Epidermal melanocyte (primary cell): ENCODE results near the gene IFT122.
"Not testable (repeated sequence)": the region's sequence is repeated elsewhere in the genome, so short reads cannot be mapped to it uniquely, and the experiment has no call there.

Source experiments
- DNase-seq: peaks from one replicate; pipeline ENCODE4 v3.0.0; 2011; ENCODE audit warnings: low spot score; ENCODE audit not compliant: insufficient read length

Gene IFT122

GRCh38 chr3:129473769-129474152, 33.7 kb downstream of the IFT122 start:
- DNase-seq = no peak

DNA sequence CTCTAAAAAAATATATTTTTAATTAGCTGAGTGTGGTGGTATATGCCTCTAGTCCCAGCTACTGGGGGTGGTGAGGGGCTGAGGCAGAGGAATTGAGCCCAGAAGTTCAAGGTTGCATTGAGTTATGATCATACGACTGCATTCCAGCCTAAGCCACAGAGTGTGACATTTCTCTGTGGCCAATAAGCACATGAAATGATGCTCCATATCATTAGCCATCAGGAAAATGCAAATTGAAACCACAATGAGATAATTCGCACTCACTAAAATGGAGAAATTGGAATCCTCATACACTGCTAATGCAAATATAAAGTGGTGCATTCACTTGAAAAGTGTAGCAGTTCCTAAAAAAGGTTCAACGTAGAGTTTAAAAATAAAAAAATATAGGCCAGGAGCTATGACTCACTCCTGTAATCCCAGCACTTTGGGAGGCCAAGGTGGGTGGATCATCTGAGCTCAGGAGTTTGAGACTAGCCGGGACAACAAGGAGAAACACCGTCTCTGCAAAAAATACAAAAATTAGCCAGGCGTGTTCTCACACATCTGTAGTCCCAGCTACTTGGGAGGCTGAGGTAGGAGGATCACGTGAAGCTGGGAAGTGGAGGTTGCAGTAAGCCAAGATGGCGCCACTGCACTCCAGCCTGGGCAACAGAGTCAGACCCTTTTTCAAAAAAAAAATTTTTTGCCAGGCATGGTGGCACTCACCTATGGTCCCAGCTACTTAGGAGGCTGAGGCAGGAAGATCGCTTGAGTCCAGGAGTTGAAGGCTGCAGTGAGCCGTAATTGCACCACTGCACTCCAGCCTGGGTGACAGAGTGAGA, 35.2 kb downstream of the IFT122 start:
- DNase-seq = no peak

- no peak for DNase-seq
Measured at GRCh38 chr3:129475863-129476262, 35.8 kb downstream of the IFT122 start.

- DNase-seq = no peak
Measured at GRCh38 chr3:129476586-129476985, 36.6 kb downstream of the IFT122 start.

GRCh38 chr3:129481225-129481765, 41.3 kb downstream of the IFT122 start:
- DNase-seq = not testable (repeated sequence)

- DNase-seq = no peak
Measured at GRCh38 chr3:129481766-129482332, 41.8 kb downstream of the IFT122 start.

DNA sequence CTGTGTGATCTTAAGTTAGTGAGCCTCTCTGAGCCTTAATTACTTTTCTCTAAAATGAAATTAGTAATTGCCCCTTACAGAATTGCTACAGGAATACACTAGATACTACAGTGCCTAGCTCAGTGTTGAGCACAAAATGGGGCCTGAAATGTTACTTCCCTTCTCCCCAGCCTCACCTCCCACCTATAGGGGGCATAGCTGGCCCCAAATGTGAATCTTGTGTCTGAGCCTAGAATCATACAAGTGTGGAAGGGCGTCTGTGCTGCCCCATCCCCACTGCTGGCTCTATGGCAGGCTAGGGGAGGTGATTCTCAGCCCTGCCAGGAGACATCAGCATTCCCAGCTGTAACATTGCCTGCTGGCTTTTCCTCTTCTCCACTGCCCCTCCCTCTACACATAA, 42.7 kb downstream of the IFT122 start:
- DNase-seq = no peak

DNA sequence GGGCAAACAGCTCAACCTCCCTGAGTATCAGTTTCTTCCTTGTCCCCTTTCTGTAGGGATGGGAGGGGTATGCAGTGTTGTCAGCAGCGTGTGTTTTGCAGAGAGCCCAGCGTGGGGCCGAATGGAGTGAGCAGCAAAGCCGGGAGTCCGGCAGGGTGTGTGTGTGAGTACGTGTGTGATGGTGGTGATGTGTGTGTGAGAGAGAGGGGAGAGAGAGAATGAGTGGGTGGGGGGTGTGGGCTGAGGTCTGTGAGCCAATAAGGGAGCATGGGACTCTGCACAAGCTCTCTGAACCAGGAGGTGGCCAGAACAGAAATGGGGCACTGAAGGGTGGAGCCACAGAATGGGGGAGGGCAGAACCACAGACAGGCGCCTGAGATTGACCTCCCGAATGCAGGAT, 43.8 kb downstream of the IFT122 start:
- no peak for DNase-seq

- not testable (repeated sequence) for DNase-seq
Measured at GRCh38 chr3:129485146-129485545, 45.1 kb downstream of the IFT122 start.

GRCh38 chr3:129485721-129486663, 46.0 kb downstream of the IFT122 start:
- peak; percentile 90 for DNase-seq

DNA sequence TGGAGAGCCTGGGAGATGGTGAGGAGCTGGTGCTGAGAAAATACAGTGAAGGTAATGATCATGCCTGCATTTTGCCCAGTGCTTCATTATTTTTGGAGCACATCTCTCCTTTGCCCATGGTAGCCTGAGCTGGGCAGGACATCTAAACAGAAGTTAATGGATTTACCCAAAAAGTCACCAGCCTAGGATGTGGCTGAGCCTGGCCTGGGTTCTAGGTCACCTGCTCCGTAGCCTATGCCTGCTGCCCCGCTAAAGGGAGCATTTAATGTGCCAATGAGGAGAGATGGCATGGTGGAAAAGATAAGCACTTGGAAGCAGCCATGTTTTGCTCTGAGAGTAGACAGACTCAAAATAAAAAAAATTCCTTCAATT, 46.6 kb downstream of the IFT122 start:
- no peak for DNase-seq

GRCh38 chr3:129487183-129487867, 47.3 kb downstream of the IFT122 start:
- no peak for DNase-seq

- not testable (repeated sequence) for DNase-seq
Measured at GRCh38 chr3:129487868-129488335, 47.9 kb downstream of the IFT122 start.

- not testable (repeated sequence) for DNase-seq
Measured at GRCh38 chr3:129489258-129489657, 49.2 kb downstream of the IFT122 start.

GRCh38 chr3:129490273-129490675, 50.2 kb downstream of the IFT122 start:
- DNase-seq = peak; percentile 94

DNA sequence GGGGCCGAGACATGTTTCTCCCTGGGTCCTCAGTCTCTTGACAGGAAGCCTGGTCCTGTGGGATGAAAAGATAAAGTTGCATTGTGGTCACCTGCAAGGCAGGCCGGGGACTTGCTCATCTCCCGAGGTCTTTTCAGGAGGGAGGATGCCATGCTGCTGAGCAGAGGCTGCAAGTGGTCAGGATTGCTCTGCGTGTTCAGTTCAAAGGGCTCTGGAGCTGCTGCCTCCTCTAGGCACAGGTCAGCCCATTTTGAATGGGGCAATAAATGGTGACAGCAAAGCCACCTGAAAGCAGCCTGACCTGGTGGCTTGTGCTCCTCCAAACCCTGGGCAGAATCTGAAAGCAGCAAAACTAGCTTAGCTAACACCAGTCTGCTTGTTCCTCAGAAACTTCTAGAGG, 51.1 kb downstream of the IFT122 start:
- not testable (repeated sequence) for DNase-seq

GRCh38 chr3:129491794-129492193, 51.8 kb downstream of the IFT122 start:
- no peak for DNase-seq

DNA sequence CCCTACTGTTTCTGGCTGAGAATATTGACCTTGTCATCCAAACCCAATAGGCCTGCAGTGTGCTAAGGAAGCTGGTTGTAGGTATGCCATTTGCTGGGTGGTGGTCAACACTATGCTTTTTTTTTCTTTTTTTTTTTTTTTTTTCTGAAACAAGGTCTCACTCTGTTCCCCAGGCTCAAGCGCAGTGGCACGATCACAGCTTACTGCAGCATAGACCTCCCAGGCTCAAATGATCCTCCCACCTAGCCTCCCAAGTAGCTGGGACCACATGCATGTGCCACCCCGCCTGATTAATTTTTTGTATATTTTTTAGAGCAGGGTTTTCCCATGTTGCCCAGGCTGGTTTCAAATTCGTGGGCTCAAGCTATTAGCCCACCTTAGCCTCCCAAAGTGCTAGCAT, 52.7 kb downstream of the IFT122 start:
- DNase-seq = no peak

DNA sequence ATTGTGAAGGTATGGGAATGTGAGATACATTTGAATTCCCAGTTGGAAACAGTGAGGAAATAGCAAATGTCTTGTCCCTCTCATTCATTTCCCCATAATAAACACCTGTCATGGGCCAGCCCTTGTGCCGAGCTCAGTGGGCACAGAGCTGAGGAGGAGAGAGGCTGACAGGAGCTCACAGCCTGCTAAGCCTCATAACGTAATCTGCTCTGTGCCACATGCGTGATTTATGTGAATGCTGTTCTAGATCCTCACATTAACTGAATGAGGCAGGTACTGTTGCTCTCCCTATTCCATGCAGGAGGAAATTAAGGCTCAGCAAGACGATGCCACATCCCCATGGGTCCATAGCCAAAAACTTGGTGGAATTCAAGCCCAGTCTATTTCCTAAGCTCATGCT, 53.2 kb downstream of the IFT122 start:
- DNase-seq = no peak

- not testable (repeated sequence) for DNase-seq
Measured at GRCh38 chr3:129494499-129494898, 54.5 kb downstream of the IFT122 start.
